Transverse colon (tissue), 4 donors: ENCODE results near the gene KNL1. TPM values are rescaled to one million over a fixed set of nuclear protein-coding genes. Genes with fewer than 3 reads are reported as not detected.

Experiments used
- DNase-seq: peaks from one replicate; pipeline ENCODE4 v3.0.0-alpha.2; 2019
- H3K27ac ChIP-seq, 4 donors: fragments of 200-600 bp; sonication (generic); 2 replicates each; pipeline ENCODE4 v1.5.1; 2016 to 2018; ENCODE audit warnings: inconsistent platforms in 4 of 4
- H3K27me3 ChIP-seq: fragments of 200-600 bp; sonication (generic); 2 replicates; pipeline ENCODE4 v1.5.1; 2017; ENCODE audit warnings: inconsistent platforms
- H3K36me3 ChIP-seq, 4 donors: fragments of 200-600 bp; sonication (generic); 2 replicates each; pipeline ENCODE4 v1.5.1; 2017 to 2019; ENCODE audit warnings: inconsistent platforms in 4 of 4
- H3K4me1 ChIP-seq, 4 donors: fragments of 200-600 bp; sonication (generic); 2 replicates each; pipeline ENCODE4 v1.5.1; 2017 to 2020; ENCODE audit warnings: inconsistent platforms in 4 of 4
- H3K4me3 ChIP-seq, 4 donors: fragments of 200-600 bp; sonication (generic); 1 replicate in 1 of 4; 2 replicates in 3 of 4; pipeline versions ENCODE4 v1.5.1 to v1.6.1; 2017 to 2019; ENCODE audit warnings: inconsistent platforms in 4 of 4
- H3K9me3 ChIP-seq, 2 donors: fragments of 200-600 bp; sonication (generic); 2 replicates each; pipeline ENCODE4 v1.5.1; 2017 to 2019; ENCODE audit warnings: inconsistent platforms in 2 of 2
- EP300 ChIP-seq: sonication (generic); formaldehyde crosslinking; IDR thresholded peaks from one replicate; pipeline ENCODE4 v1.6.1; 2017; ENCODE audit warnings: antibody characterized with exemption, low read depth
- POLR2A ChIP-seq: fragments of 450-650 bp; IDR thresholded peaks from one replicate; pipeline ENCODE4 v1.6.1; 2016; ENCODE audit warnings: antibody characterized with exemption, mild to moderate bottlenecking, moderate library complexity
- POLR2AphosphoS5 ChIP-seq, 3 donors: sonication (generic); formaldehyde crosslinking; IDR thresholded peaks; one replicate each; pipeline ENCODE4 v1.6.1; 2016; ENCODE audit warnings: antibody characterized with exemption in 3 of 3
- WGBS, 2 donors: methylation state at CpG; one replicate each; pipeline ENCODE4 v1.1.5; 2018; ENCODE audit warnings: low coverage in 1 of 2; 5-methylcytosine and 5-hydroxymethylcytosine counted together
- in situ Hi-C, 4 donors: fragments of 200-750 bp; cut with MboI; loops; one replicate each; pipeline versions ENCODE4 v1.15.0 to v1.15.1; 2017; ENCODE audit warnings: low sequenced_read_pairs in 3 of 4, low pct_ligation_motif_present in 1 of 4, low pct_unique_long_range_greater_than_20kb in 1 of 4
- intact Hi-C: fragments of 100-400 bp; cut with DNase I; formaldehyde crosslinking; loops from one replicate; pipeline ENCODE4 v1.15.1; 2023; ENCODE audit warnings: low total_unique reads
- total RNA-seq, 4 donors: library from RNA; depleted of rRNA; stranded (reverse); fragments of >200 nt; gene quantifications; one replicate each; pipeline ENCODE4 v1.1.0, GENCODE V29; 2016
- TF ChIP-seq, protein P1 (sequence below), 5 experiments: fragments of 200-600 bp in 3 of 5; fragments of 450-650 bp in 2 of 5; sonication (generic) in 3 of 5; IDR thresholded peaks; 1 replicate in 2 of 5; 2 replicates in 3 of 5; pipeline ENCODE4 v1.5.1; 2016 to 2017; ENCODE audit warnings: antibody characterized with exemption in 5 of 5, inconsistent platforms in 3 of 5, mild to moderate bottlenecking in 2 of 5, moderate library complexity in 1 of 5

Gene KNL1
- total RNA-seq, 4 donors from 2014 or later: 3.4 to 7.6 (median 3.9) TPM

DNA sequence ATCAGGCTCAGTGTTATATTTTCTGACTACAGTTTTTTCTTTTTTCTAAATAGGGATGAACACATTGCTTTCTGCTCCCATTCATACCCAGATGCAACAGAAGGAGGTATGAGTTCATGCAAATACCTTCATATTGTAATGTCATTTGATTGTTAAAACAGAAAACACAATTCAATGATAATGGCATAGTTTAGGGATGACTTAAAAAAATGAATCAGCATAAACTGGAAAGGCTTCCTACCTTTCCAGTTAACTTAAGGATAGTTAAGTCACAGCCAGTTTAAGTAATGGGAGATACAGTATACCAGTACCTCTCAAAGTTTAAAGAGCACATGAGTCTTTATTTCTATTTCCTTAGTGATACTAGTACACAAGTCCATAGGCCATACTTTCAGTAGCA lies 24.9 kb downstream of the KNL1 start:
- Histone ChIP-seq H3K4me3 (no peak overlapping the region), H3K36me3 (no peaks in the 10 kb centered on the region), H3K9me3 (no peaks in the 10 kb centered on the region), H3K27ac (no peak overlapping the region), H3K4me1 (peaks cover 0 to 5% (median 2%) of the 10 kb centered on the region in 4 donors), H3K27me3 (no peaks in the 10 kb centered on the region)
- no peak for TF ChIP-seq POLR2A
- in situ Hi-C loops: no loop called here
- intact Hi-C loops: no loop called here
- DNase-seq: no peak

DNA sequence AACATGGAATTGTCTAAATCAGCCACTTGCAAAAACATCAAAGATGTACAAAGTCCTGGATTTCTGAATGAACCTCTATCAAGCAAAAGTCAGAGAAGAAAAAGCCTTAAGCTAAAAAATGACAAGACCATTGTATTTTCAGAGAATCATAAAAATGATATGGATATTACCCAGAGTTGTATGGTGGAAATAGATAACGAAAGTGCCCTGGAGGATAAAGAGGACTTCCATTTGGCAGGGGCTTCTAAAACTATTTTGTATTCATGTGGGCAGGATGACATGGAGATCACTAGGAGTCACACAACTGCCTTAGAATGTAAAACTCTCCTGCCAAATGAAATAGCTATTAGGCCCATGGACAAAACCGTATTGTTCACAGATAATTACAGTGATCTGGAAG lies 29.3 kb downstream of the KNL1 start:
- Histone ChIP-seq H3K27me3 (no peaks in the 10 kb centered on the region), H3K27ac (no peak overlapping the region), H3K9me3 (no peaks in the 10 kb centered on the region), H3K36me3 (no peaks in the 10 kb centered on the region), H3K4me1 (peaks cover 0 to under 1% (median 0%) of the 10 kb centered on the region in 4 donors), H3K4me3 (no peak overlapping the region)
- WGBS, 2 donors: 90 to 100% methylated on average over 1 to 2 of the region's 2 CpGs
- in situ Hi-C loops: no loop called here
- intact Hi-C loops: no loop called here
- TF ChIP-seq POLR2AphosphoS5 (IDR thresholded peaks at IDR 0.05): no peak
- TF ChIP-seq EP300: no peak
- TF ChIP-seq, protein P1, sequence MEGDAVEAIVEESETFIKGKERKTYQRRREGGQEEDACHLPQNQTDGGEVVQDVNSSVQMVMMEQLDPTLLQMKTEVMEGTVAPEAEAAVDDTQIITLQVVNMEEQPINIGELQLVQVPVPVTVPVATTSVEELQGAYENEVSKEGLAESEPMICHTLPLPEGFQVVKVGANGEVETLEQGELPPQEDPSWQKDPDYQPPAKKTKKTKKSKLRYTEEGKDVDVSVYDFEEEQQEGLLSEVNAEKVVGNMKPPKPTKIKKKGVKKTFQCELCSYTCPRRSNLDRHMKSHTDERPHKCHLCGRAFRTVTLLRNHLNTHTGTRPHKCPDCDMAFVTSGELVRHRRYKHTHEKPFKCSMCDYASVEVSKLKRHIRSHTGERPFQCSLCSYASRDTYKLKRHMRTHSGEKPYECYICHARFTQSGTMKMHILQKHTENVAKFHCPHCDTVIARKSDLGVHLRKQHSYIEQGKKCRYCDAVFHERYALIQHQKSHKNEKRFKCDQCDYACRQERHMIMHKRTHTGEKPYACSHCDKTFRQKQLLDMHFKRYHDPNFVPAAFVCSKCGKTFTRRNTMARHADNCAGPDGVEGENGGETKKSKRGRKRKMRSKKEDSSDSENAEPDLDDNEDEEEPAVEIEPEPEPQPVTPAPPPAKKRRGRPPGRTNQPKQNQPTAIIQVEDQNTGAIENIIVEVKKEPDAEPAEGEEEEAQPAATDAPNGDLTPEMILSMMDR (IDR thresholded peaks at IDR 0.05): no peak
- TF ChIP-seq POLR2A: no peak
- DNase-seq: no peak

DNA sequence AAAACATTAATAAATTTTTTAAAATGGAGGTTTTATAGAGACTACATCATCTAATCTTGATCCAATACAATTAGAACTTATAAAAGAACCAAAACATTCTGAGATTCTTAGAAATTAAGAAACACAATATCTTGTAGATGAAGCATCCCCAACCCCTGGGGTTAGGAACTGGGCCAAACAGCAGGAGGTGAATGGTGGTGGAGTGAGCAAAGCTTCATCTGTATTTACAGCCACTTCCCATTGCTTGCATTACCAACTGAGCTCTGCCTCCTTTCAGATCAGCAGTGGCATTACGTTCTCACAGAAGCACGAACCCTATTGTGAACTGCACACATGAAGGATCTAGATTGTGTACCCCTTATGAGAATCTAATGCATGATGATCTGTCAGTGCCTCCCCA lies 36.3 kb downstream of the KNL1 start:
- WGBS, 2 donors: 92 to 100% methylated on average over 2 of the region's 2 CpGs
- no peaks in the 10 kb centered on the region for H3K9me3 ChIP-seq

DNA sequence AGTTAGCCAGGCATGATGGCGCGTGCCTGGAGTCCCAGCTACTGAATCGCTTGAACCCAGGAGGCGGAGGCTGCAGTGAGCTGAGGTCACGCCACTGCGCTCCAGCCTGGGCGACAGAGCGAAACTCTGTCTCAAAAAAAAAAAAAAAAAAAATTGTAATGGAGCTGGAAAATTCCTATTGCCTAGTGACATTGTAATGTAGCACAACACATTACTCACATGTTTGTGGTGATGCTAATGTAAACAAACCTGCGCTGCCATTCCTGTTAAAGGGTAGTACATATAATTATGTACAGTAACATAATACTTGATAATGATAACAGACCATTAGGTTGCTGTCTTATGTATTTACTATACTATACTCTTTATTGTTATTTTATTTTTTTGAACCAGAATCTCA lies 39.1 kb downstream of the KNL1 start:
- no peaks in the 10 kb centered on the region for H3K36me3 ChIP-seq
- H3K27me3 ChIP-seq: no peaks in the 10 kb centered on the region
- 86 to 93% methylated on average over 1 to 9 of the region's 9 CpGs for WGBS, 2 donors
- H3K4me1 ChIP-seq: no peaks in the 10 kb centered on the region
- no peak overlapping the region for H3K27ac ChIP-seq
- no peak for DNase-seq
- in situ Hi-C loops (no loop called here), intact Hi-C loops (no loop called here)
- no peak overlapping the region for H3K4me3 ChIP-seq
- TF ChIP-seq, protein P1 (IDR thresholded peaks at IDR 0.05): no peak
- TF ChIP-seq EP300 (no peak), POLR2AphosphoS5 (IDR thresholded peaks at IDR 0.05) (no peak), POLR2A (no peak)
- H3K9me3 ChIP-seq: no peaks in the 10 kb centered on the region

More for the DNA sequence above, 36.3 kb downstream of the KNL1 start:
- Histone ChIP-seq H3K27me3 (no peaks in the 10 kb centered on the region), H3K4me3 (no peak overlapping the region), H3K27ac (no peak overlapping the region), H3K36me3 (no peaks in the 10 kb centered on the region), H3K4me1 (no peaks in the 10 kb centered on the region)
- no peak for DNase-seq
- intact Hi-C loops: no loop called here
- in situ Hi-C loops: no loop called here
- TF ChIP-seq, protein P1 (IDR thresholded peaks at IDR 0.05): no peak

DNA sequence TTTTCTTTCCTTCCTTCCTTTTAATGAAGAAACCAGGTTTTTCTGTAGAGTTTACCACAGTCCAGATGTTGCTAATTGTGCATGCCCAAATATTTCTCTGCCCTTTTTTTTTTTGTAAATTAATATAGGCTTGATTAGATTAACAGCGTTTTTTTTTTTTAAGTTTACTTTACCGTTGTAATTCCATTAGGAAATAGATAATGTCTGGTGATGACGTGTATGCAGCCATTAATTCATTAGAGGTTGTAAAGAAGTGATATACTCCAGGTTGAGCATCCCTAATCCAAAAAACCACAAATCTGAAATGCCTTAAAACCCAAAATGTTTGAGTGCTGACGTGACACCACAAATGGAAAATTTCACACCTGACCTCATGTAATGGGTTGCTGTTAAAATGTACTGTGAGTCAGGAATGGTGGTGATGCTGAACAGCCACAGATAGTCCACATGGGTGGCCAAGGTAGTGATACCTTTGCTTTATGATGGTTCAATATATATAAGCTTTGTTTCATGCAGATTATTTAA lies 43.2 kb downstream of the KNL1 start:
- no peaks in the 10 kb centered on the region for H3K4me1 ChIP-seq

More for the DNA sequence above, 43.2 kb downstream of the KNL1 start:
- H3K9me3 ChIP-seq: no peaks in the 10 kb centered on the region
- DNase-seq: no peak
- H3K4me3 ChIP-seq: no peak overlapping the region
- WGBS, 2 donors: 82 to 86% methylated on average over 3 to 4 of the region's 4 CpGs
- intact Hi-C loops: no loop called here
- no peaks in the 10 kb centered on the region for H3K36me3 ChIP-seq
- in situ Hi-C loops: no loop called here
- no peak for TF ChIP-seq POLR2AphosphoS5 (IDR thresholded peaks at IDR 0.05)
- H3K27ac ChIP-seq: no peak overlapping the region
- no peaks in the 10 kb centered on the region for H3K27me3 ChIP-seq
